ENCODE data around the gene DNAH14.

GRCh38 chr1:225207791-225208190, 278.3 kb downstream of the DNAH14 start:
- TF ChIP-seq GATA2 (IDR thresholded peaks at IDR 0.05; ENCODE audit: low read depth, low read length) (no peak), GATA3 (IDR thresholded peaks at IDR 0.05; ENCODE audit: low read depth, low read length) (no peak)
